IMR-90 (cell line): ENCODE results near the gene GRK5. TPM values are rescaled to one million over a fixed set of nuclear protein-coding genes. Genes with fewer than 3 reads are reported as not detected.

Experiments
- ATAC-seq: fragments of 200-7000 bp; cut with Tn5 transposase; 2 replicates; pipeline ENCODE4 v1.9.1; 2020; ENCODE audit warnings: low read depth, mild to moderate bottlenecking, moderate library complexity
- BruUV-seq: library from RNA; stranded (reverse); fragments of 400-500 nt; replicated peaks from 2 replicates; lab custom pipeline; 2021; lab: Mats Ljungman, UMichigan
- CTCF ChIA-PET: fragments of 300-600 bp; formaldehyde crosslinking; extraction: SDS; loops from one replicate; lab custom pipeline; 2021; ENCODE audit warnings: antibody characterized with exemption; lab: Yijun Ruan, JAX
- POLR2A ChIA-PET: fragments of 300-600 bp; sonication (Branson Sonifier 250); formaldehyde crosslinking; loops from one replicate; lab custom pipeline; 2022; ENCODE audit warnings: antibody characterized with exemption; ENCODE audit not compliant: unreplicated experiment; lab: Charles Lee
- DNase-seq: peaks from one replicate; pipeline ENCODE4 v3.0.0; 2013
- H2AFZ ChIP-seq: replicated peaks from 2 replicates; pipeline ENCODE3; 2013; ENCODE audit warnings: low read length, mild to moderate bottlenecking; ENCODE audit not compliant: poor library complexity
- H2AK5ac ChIP-seq: 2 replicates; pipeline ENCODE4 v1.6.1; 2013; ENCODE audit warnings: low read depth, low read length, inconsistent platforms
- H2AK9ac ChIP-seq: replicated peaks from 2 replicates; pipeline ENCODE3; 2013; ENCODE audit warnings: mild to moderate bottlenecking, low read depth, low read length, moderate library complexity; ENCODE audit not compliant: poor library complexity
- H2BK120ac ChIP-seq: 2 replicates; pipeline ENCODE4 v1.6.1; 2013; ENCODE audit warnings: low read depth, low read length, inconsistent platforms
- H2BK15ac ChIP-seq: 3 replicates; pipeline ENCODE4 v1.6.1; 2013; ENCODE audit warnings: low read depth, low read length, inconsistent platforms
- H2BK20ac ChIP-seq: 2 replicates; pipeline ENCODE4 v1.6.1; 2013; ENCODE audit warnings: low read depth, mild to moderate bottlenecking, inconsistent platforms, low read length, moderate library complexity
- H2BK5ac ChIP-seq: 2 replicates; pipeline ENCODE4 v1.6.1; 2013; ENCODE audit warnings: mild to moderate bottlenecking, low read depth, low read length, inconsistent platforms; ENCODE audit not compliant: poor library complexity, severe bottlenecking
- H3K14ac ChIP-seq: replicated peaks from 2 replicates; pipeline ENCODE4 v1.6.1; 2013; ENCODE audit warnings: low read depth, low read length, inconsistent platforms
- H3K18ac ChIP-seq: 2 replicates; pipeline ENCODE4 v1.6.1; 2013; ENCODE audit warnings: low read depth, low read length, control low read depth
- H3K23ac ChIP-seq: 2 replicates; pipeline ENCODE4 v1.6.1; 2013; ENCODE audit warnings: low read depth, low read length, inconsistent platforms
- H3K27ac ChIP-seq: 2 replicates; pipeline ENCODE4 v1.5.1; 2013; ENCODE audit warnings: mild to moderate bottlenecking, control low read depth, low read length; ENCODE audit not compliant: insufficient read depth
- H3K27me3 ChIP-seq: 2 replicates; pipeline ENCODE4 v1.6.1; 2013; ENCODE audit warnings: low read length; ENCODE audit not compliant: control insufficient read depth, insufficient read depth
- H3K36me3 ChIP-seq: 2 replicates; pipeline ENCODE4 v1.6.1; 2013; ENCODE audit warnings: low read length, mixed read lengths; ENCODE audit not compliant: control insufficient read depth, insufficient read depth
- H3K4ac ChIP-seq: 2 replicates; pipeline ENCODE4 v1.6.1; 2013; ENCODE audit warnings: low read depth, low read length, inconsistent platforms
- H3K4me1 ChIP-seq: 2 replicates; pipeline ENCODE4 v1.6.1; 2013; ENCODE audit warnings: low read length, mixed read lengths; ENCODE audit not compliant: control insufficient read depth, insufficient read depth
- H3K4me2 ChIP-seq: 2 replicates; pipeline ENCODE4 v1.6.1; 2013; ENCODE audit warnings: low read depth, mild to moderate bottlenecking, control low read depth, low read length, moderate library complexity
- H3K4me3 ChIP-seq: 2 replicates; pipeline ENCODE4 v1.5.1; 2013; ENCODE audit warnings: low read depth, mild to moderate bottlenecking, control low read depth, low read length, moderate library complexity; ENCODE audit not compliant: insufficient read depth
- H3K56ac ChIP-seq: 2 replicates; pipeline ENCODE4 v1.6.1; 2013; ENCODE audit warnings: low read length, inconsistent platforms; ENCODE audit not compliant: insufficient read depth; ENCODE audit errors: extremely low read depth
- H3K79me1 ChIP-seq, 2 experiments: 2 replicates each; pipeline ENCODE4 v1.6.1; 2013; ENCODE audit warnings: low read length in 2 of 2, inconsistent platforms in 1 of 2, low read depth in 1 of 2
- H3K9ac ChIP-seq: 2 replicates; pipeline ENCODE4 v1.6.1; 2013; ENCODE audit warnings: low read depth, low read length, control low read depth
- H3K9me1 ChIP-seq: 2 replicates; pipeline ENCODE4 v1.6.1; 2013; ENCODE audit warnings: low read length, inconsistent platforms; ENCODE audit not compliant: insufficient read depth
- H3K9me3 ChIP-seq: 2 replicates; pipeline ENCODE4 v1.6.1; 2013; ENCODE audit warnings: low read length; ENCODE audit not compliant: control insufficient read depth, insufficient read depth
- H4K20me1 ChIP-seq: 2 replicates; pipeline ENCODE4 v1.6.1; 2013; ENCODE audit warnings: low read length, inconsistent platforms; ENCODE audit not compliant: insufficient read depth
- H4K5ac ChIP-seq: 2 replicates; pipeline ENCODE4 v1.6.1; 2013; ENCODE audit warnings: mild to moderate bottlenecking, low read depth, low read length, control low read depth
- H4K8ac ChIP-seq, 2 experiments: 2 replicates each; pipeline ENCODE4 v1.6.1; 2013; ENCODE audit warnings: low read depth in 2 of 2, low read length in 2 of 2, control low read depth in 1 of 2, inconsistent platforms in 1 of 2
- H4K91ac ChIP-seq: 2 replicates; pipeline ENCODE4 v1.6.1; 2013; ENCODE audit warnings: low read depth, low read length, inconsistent platforms; ENCODE audit not compliant: insufficient read depth
- BHLHE40 ChIP-seq: fragments of 150-350 bp; IDR thresholded peaks from 2 replicates; pipeline ENCODE4 v1.6.1; 2016; ENCODE audit warnings: mild to moderate bottlenecking, low read depth, low read length
- CEBPB ChIP-seq: IDR thresholded peaks from 2 replicates; pipeline ENCODE4 v1.6.1; 2012; ENCODE audit warnings: low read depth, low read length, improper control_type of control experiment
- CHD1 ChIP-seq: IDR thresholded peaks from 2 replicates; pipeline ENCODE4 v1.6.1; 2012; ENCODE audit warnings: low read depth, low read length, improper control_type of control experiment
- ELK1 ChIP-seq: fragments of 150-350 bp; IDR thresholded peaks from 2 replicates; pipeline ENCODE4 v1.6.1; 2016; ENCODE audit warnings: low read depth, mild to moderate bottlenecking, low read length, moderate library complexity, borderline replicate concordance
- MAZ ChIP-seq: IDR thresholded peaks from 2 replicates; pipeline ENCODE4 v1.6.1; 2012; ENCODE audit warnings: low read depth, mild to moderate bottlenecking, low read length, improper control_type of control experiment, moderate library complexity, borderline replicate concordance
- NFE2L2 ChIP-seq: fragments of 150-350 bp; IDR thresholded peaks from 2 replicates; pipeline ENCODE4 v1.6.1; 2016; ENCODE audit warnings: low read depth, mild to moderate bottlenecking, low read length
- RFX5 ChIP-seq: IDR thresholded peaks from 2 replicates; pipeline ENCODE4 v1.8.0; 2012; ENCODE audit warnings: low read depth, mild to moderate bottlenecking, low read length, moderate library complexity
- WGBS, 2 experiments: methylation state at CpG; one replicate each; pipeline versions ENCODE4 v1.1.5 to v1.1.7; 2013; ENCODE audit warnings: missing lambda C conversion rate in 2 of 2; ENCODE audit not compliant: insufficient read length in 1 of 2; ENCODE audit errors: extremely low coverage in 2 of 2; 5-methylcytosine and 5-hydroxymethylcytosine counted together
- dilution Hi-C: fragments of 300-500 bp; cut with HindIII; formaldehyde crosslinking; loops from one replicate; pipeline ENCODE4 v1.14.3; 2018; ENCODE audit warnings: low sequenced_read_pairs; ENCODE audit not compliant: unreplicated experiment
- in situ Hi-C: fragments of 300-500 bp; cut with MboI; formaldehyde crosslinking; loops from 3 replicates; pipeline ENCODE4 v1.14.3; 2019; ENCODE audit warnings: low sequenced_read_pairs, inconsistent platforms, mixed read lengths
- intact Hi-C: fragments of 100-400 bp; cut with micrococcal nuclease; formaldehyde crosslinking; loops from 2 replicates; pipeline ENCODE4 v1.10.0; 2022
- polyA plus RNA-seq, 3 experiments: library from polyadenylated mRNA; depleted of rRNA; stranded (reverse); fragments of >200 nt; gene quantifications; 2 replicates each; pipeline ENCODE4 v1.2.3, GENCODE V29; 2012; ENCODE audit warnings: low replicate concordance in 1 of 3
- total RNA-seq: library from RNA; depleted of rRNA; stranded (reverse); fragments of >200 nt; gene quantifications from 2 replicates; pipeline ENCODE4 v1.2.3, GENCODE V29; 2012
- TF ChIP-seq, protein P1 (sequence below): conservative IDR thresholded peaks from 2 replicates; pipeline ENCODE4 v1.5.1; 2012; ENCODE audit warnings: mild to moderate bottlenecking, low read depth, low read length, improper control_type of control experiment

Gene GRK5
- total and polyA plus RNA-seq, 2 of the 4 experiments (the other 2 are of a cell fraction) = 12.9 to 16.3 TPM

GRCh38 chr10:119417852-119418251 is 210.5 kb downstream of the GRK5 start:
- no peak overlapping the region for H3K27ac ChIP-seq
- H4K5ac ChIP-seq = no peak overlapping the region
- peaks cover 32% of the 10 kb centered on the region for H3K4me1 ChIP-seq
- H3K4me2 ChIP-seq = no peak overlapping the region
- POLR2A ChIA-PET = no interaction called here
- DNase-seq (no peak), ATAC-seq (no peak)
- H3K4ac ChIP-seq = no peak overlapping the region
- peaks cover 13% of the 10 kb centered on the region for H4K20me1 ChIP-seq
- peak overlapping the region; percentile 46; the same call in 1 of the 2 replicates for H2AK5ac ChIP-seq
- dilution Hi-C loops (no loop called here), in situ Hi-C loops (loop anchor here (5.0 kb wide), 1 partner anchor 211 kb away; the partner anchor contains the start of gene GRK5), intact Hi-C loops (loop anchor here (2.0 kb wide), 1 partner anchor 219 kb away; no protein-coding TSS in a partner anchor)
- no peak overlapping the region for H3K23ac ChIP-seq
- H4K8ac ChIP-seq = no peak overlapping the region
- H4K91ac ChIP-seq = peak overlapping the region; percentile 0; the same call in 1 of the 2 replicates
- no peaks in the 10 kb centered on the region for H3K27me3 ChIP-seq
- CTCF ChIA-PET = interaction anchor here (0.7 kb wide), 1 partner anchor 220 kb away, joined by 3 read pairs; no protein-coding TSS in a partner anchor
- no peak overlapping the region for H2BK5ac ChIP-seq
- H3K9me3 ChIP-seq = no peaks in the 10 kb centered on the region
- H2AFZ ChIP-seq = no peak overlapping the region
- no peak overlapping the region for H2BK120ac ChIP-seq
- TF ChIP-seq CHD1 (no peak), MAZ (no peak), RFX5 (no peak), BHLHE40 (no peak), ELK1 (no peak), CEBPB (no peak), NFE2L2 (no peak)
- TF ChIP-seq, protein P1, sequence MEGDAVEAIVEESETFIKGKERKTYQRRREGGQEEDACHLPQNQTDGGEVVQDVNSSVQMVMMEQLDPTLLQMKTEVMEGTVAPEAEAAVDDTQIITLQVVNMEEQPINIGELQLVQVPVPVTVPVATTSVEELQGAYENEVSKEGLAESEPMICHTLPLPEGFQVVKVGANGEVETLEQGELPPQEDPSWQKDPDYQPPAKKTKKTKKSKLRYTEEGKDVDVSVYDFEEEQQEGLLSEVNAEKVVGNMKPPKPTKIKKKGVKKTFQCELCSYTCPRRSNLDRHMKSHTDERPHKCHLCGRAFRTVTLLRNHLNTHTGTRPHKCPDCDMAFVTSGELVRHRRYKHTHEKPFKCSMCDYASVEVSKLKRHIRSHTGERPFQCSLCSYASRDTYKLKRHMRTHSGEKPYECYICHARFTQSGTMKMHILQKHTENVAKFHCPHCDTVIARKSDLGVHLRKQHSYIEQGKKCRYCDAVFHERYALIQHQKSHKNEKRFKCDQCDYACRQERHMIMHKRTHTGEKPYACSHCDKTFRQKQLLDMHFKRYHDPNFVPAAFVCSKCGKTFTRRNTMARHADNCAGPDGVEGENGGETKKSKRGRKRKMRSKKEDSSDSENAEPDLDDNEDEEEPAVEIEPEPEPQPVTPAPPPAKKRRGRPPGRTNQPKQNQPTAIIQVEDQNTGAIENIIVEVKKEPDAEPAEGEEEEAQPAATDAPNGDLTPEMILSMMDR = no peak
- H3K14ac ChIP-seq = no peak overlapping the region
- H2BK20ac ChIP-seq = no peak overlapping the region
- WGBS, 2 experiments = 80% methylated on average over 2 of the region's 9 CpGs; no CpG with 5 or more reads in 1 of the 2 experiments
- H3K4me3 ChIP-seq = no peak overlapping the region
- no peak overlapping the region for H2BK15ac ChIP-seq
- no peak overlapping the region for H3K18ac ChIP-seq
- H3K79me1 ChIP-seq = peaks cover 14 to 59% of the 10 kb centered on the region in 2 experiments; a peak in 3 of 4 replicates
- no peak overlapping the region for H2AK9ac ChIP-seq
- no peak overlapping the region for H3K9ac ChIP-seq
- H3K9me1 ChIP-seq = peaks cover 15% of the 10 kb centered on the region
- H3K36me3 ChIP-seq = peaks cover 29% of the 10 kb centered on the region
- H3K56ac ChIP-seq = no peak overlapping the region
- no TSS peak for BruUV-seq
